HEK293 (cell line): ENCODE data around the gene CAMK1.

Source experiments
- CTCF ChIA-PET: fragments of 350-600 bp; formaldehyde crosslinking; extraction: SDS; loops from one replicate; lab custom pipeline; 2021; ENCODE audit warnings: antibody characterized with exemption; lab: Yijun Ruan, JAX
- POLR2A ChIA-PET: fragments of 300-600 bp; formaldehyde crosslinking; extraction: SDS; loops from one replicate; lab custom pipeline; 2020; ENCODE audit warnings: antibody characterized with exemption, inconsistent platforms; lab: Yijun Ruan, JAX
- H3K27ac ChIP-seq: fragments of 200-500 bp; sonication (Bioruptor generic); 2 replicates; pipeline ENCODE4 v1.5.1; 2014; ENCODE audit warnings: low read depth, low read length, control low read depth, inconsistent platforms; ENCODE audit errors: extremely low read depth
- H3K36me3 ChIP-seq, 2 experiments: fragments of 200-500 bp in 1 of 2; sonication (Bioruptor generic) in 1 of 2; 1 replicate in 1 of 2; 2 replicates in 1 of 2; pipeline ENCODE4 v1.5.1; 2014 to 2017; ENCODE audit warnings: inconsistent platforms in 2 of 2, low read length in 2 of 2; ENCODE audit not compliant: control insufficient read depth in 2 of 2, insufficient read depth in 1 of 2
- H3K4me1 ChIP-seq: fragments of 200-500 bp; sonication (Bioruptor generic); 2 replicates; pipeline ENCODE4 v1.5.1; 2014; ENCODE audit warnings: mild to moderate bottlenecking, low read length, inconsistent platforms; ENCODE audit not compliant: control insufficient read depth, insufficient read depth
- H3K4me3 ChIP-seq: 2 replicates; pipeline ENCODE4 v1.5.1; 2011; ENCODE audit warnings: low read depth, mild to moderate bottlenecking, control low read depth, low read length, moderate library complexity
- H3K9me3 ChIP-seq: fragments of 200-500 bp; sonication (Bioruptor generic); 2 replicates; pipeline ENCODE4 v1.5.1; 2014; ENCODE audit warnings: low read depth, low read length, inconsistent platforms; ENCODE audit not compliant: control insufficient read depth, insufficient read depth
- ATF2 ChIP-seq: fragments of 450-650 bp; formaldehyde crosslinking; IDR thresholded peaks from 2 replicates; pipeline ENCODE4 v1.5.1; 2016; ENCODE audit warnings: missing biosample characterization, missing genetic modification characterization, low read depth
- CTCF ChIP-seq: fragments of 450-650 bp; formaldehyde crosslinking; IDR thresholded peaks from 2 replicates; pipeline ENCODE4 v1.5.1; 2016; ENCODE audit warnings: missing biosample characterization, missing genetic modification characterization
- EGR2 ChIP-seq: fragments of 450-650 bp; formaldehyde crosslinking; IDR thresholded peaks from 2 replicates; pipeline ENCODE4 v1.5.1; 2016; ENCODE audit warnings: low read depth, missing biosample characterization, missing genetic modification characterization
- GLIS2 ChIP-seq: fragments of 450-650 bp; formaldehyde crosslinking; IDR thresholded peaks from 2 replicates; pipeline ENCODE4 v1.5.1; 2016; ENCODE audit warnings: missing biosample characterization, missing genetic modification characterization
- HOXC10 ChIP-seq: sonication (generic); formaldehyde crosslinking; IDR thresholded peaks from 2 replicates; pipeline ENCODE4 v1.8.1; 2023; ENCODE audit warnings: mild to moderate bottlenecking, missing genetic modification reagents
- KLF10 ChIP-seq: fragments of 450-650 bp; IDR thresholded peaks from 2 replicates; pipeline ENCODE4 v1.5.1; 2018; ENCODE audit warnings: missing biosample characterization, mild to moderate bottlenecking, missing genetic modification characterization
- MYNN ChIP-seq: fragments of 450-650 bp; formaldehyde crosslinking; IDR thresholded peaks from 2 replicates; pipeline ENCODE4 v1.5.1; 2016; ENCODE audit warnings: missing biosample characterization, missing genetic modification characterization, borderline replicate concordance
- ZBTB20 ChIP-seq: fragments of 450-650 bp; formaldehyde crosslinking; IDR thresholded peaks from 2 replicates; pipeline ENCODE4 v1.5.1; 2016; ENCODE audit warnings: missing biosample characterization, missing genetic modification characterization
- ZBTB48 ChIP-seq: fragments of 450-650 bp; formaldehyde crosslinking; IDR thresholded peaks from 2 replicates; pipeline ENCODE4 v1.5.1; 2016; ENCODE audit warnings: missing biosample characterization, missing genetic modification characterization
- ZEB2 ChIP-seq: fragments of 450-650 bp; formaldehyde crosslinking; IDR thresholded peaks from 2 replicates; pipeline ENCODE4 v1.5.1; 2016; ENCODE audit warnings: missing biosample characterization, missing genetic modification characterization
- ZNF140 ChIP-seq: fragments of 450-650 bp; formaldehyde crosslinking; IDR thresholded peaks from 2 replicates; pipeline ENCODE4 v1.5.1; 2016; ENCODE audit warnings: missing biosample characterization, missing genetic modification characterization
- ZNF16 ChIP-seq: fragments of 450-650 bp; formaldehyde crosslinking; IDR thresholded peaks from 2 replicates; pipeline ENCODE4 v1.5.1; 2016; ENCODE audit warnings: low read depth, missing biosample characterization, missing genetic modification characterization
- ZNF292 ChIP-seq: fragments of 450-650 bp; formaldehyde crosslinking; IDR thresholded peaks from 2 replicates; pipeline ENCODE4 v1.5.1; 2016; ENCODE audit warnings: low read depth, missing biosample characterization, missing genetic modification characterization, borderline replicate concordance
- ZNF366 ChIP-seq: fragments of 450-650 bp; formaldehyde crosslinking; conservative IDR thresholded peaks from 2 replicates; pipeline ENCODE4 v1.5.1; 2016; ENCODE audit warnings: missing biosample characterization, missing genetic modification characterization
- ZNF404 ChIP-seq: fragments of 450-650 bp; formaldehyde crosslinking; IDR thresholded peaks from 2 replicates; pipeline ENCODE4 v1.5.1; 2017; ENCODE audit warnings: missing biosample characterization, missing genetic modification characterization
- ZNF416 ChIP-seq: fragments of 450-650 bp; formaldehyde crosslinking; IDR thresholded peaks from 2 replicates; pipeline ENCODE4 v1.5.1; 2016; ENCODE audit warnings: missing biosample characterization, missing genetic modification characterization
- ZNF558 ChIP-seq: fragments of 450-650 bp; formaldehyde crosslinking; IDR thresholded peaks from 2 replicates; pipeline ENCODE4 v1.5.1; 2016; ENCODE audit warnings: missing biosample characterization, missing genetic modification characterization
- ZNF654 ChIP-seq: fragments of 450-650 bp; formaldehyde crosslinking; IDR thresholded peaks from 2 replicates; pipeline ENCODE4 v1.5.1; 2016; ENCODE audit warnings: low read depth, missing biosample characterization, missing genetic modification characterization
- ZSCAN18 ChIP-seq: fragments of 450-650 bp; formaldehyde crosslinking; IDR thresholded peaks from 2 replicates; pipeline ENCODE4 v1.5.1; 2016; ENCODE audit warnings: missing biosample characterization, missing genetic modification characterization
- ZSCAN30 ChIP-seq: fragments of 450-650 bp; IDR thresholded peaks from 2 replicates; pipeline ENCODE4 v1.5.1; 2018; ENCODE audit warnings: missing biosample characterization, mild to moderate bottlenecking, missing genetic modification characterization, moderate library complexity
- ZSCAN5A ChIP-seq: fragments of 450-650 bp; formaldehyde crosslinking; IDR thresholded peaks from 2 replicates; pipeline ENCODE4 v1.5.1; 2016; ENCODE audit warnings: missing biosample characterization, missing genetic modification characterization
- ZXDB ChIP-seq: fragments of 450-650 bp; formaldehyde crosslinking; IDR thresholded peaks from 2 replicates; pipeline ENCODE4 v1.5.1; 2016; ENCODE audit warnings: missing biosample characterization, missing genetic modification characterization
- TF ChIP-seq, protein P1 (sequence below): fragments of 450-650 bp; IDR thresholded peaks from 2 replicates; pipeline ENCODE4 v1.5.1; 2018; ENCODE audit warnings: missing biosample characterization, mild to moderate bottlenecking, missing genetic modification characterization
- TF ChIP-seq, protein P2 (sequence below): sonication (generic); formaldehyde crosslinking; IDR thresholded peaks from 2 replicates; pipeline ENCODE4 v1.8.1; 2022; ENCODE audit warnings: mild to moderate bottlenecking, moderate library complexity, missing genetic modification reagents

The CAMK1 gene

GRCh38 chr3:9750556-9751411 is 19.0 kb downstream of the CAMK1 start:
- CTCF ChIA-PET = interaction anchor here (1.2 to 2.2 kb wide), 2 partner anchors 35 kb away, joined by 5 to 7 read pairs; no protein-coding TSS in a partner anchor

DNA sequence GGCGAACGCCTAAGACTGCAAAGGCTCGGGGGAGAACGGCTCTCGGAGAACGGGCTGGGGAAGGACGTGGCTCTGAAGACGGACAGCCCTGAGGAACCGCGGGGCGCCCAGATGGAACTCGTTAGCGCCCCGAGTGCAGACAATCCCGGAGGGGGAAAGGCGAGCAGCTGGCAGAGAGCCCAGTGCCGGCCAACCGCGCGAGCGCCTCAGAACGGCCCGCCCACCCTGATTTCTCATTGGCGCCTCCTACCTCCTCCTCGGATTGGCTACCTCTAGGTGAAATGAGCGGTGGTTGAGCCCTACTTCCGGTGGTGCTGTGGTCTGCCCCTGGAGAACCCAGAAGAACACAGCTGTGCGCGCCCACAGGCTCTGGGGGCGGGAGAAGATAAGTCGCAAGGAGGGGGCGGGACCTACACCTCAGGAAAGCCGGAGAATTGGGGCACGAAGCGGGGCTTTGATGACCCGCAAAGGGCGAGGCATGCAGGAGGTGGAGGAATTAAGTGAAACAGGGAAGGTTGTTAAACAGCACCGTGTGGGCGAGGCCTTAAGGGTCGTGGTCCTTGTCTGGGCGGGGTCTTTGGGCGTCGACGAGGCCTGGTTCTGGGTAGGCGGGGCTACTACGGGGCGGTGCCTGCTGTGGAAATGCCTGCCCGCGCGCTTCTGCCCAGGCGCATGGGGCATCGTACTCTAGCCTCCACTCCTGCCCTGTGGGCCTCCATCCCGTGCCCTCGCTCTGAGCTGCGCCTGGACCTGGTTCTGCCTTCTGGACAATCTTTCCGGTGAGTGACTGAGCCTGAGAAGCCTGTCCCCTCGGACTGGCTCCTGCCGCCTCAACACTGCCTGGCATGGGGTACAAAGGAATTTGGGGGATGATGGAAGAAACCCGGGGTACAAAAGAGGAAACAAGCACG is 19.8 kb downstream of the CAMK1 start, which contains the start of gene OGG1:
Gene OGG1 (plus strand): TSS at position 308 of the 911 bp plus-strand sequence. CDS start 335 bp downstream, at position 643.
- CTCF ChIA-PET = interaction anchor here (0.7 to 2.2 kb wide), 6 partner anchors 20 to 246 kb away, joined by 3 to 7 read pairs (median 4); no protein-coding TSS in a partner anchor
- Histone ChIP-seq H3K27ac (peak within 1 kb of the TSS; percentile 66), H3K4me1 (0 out of 2 replicates have a peak, but pooled peaks cover 2% of the 10 kb centered on the region), H3K9me3 (no peaks in the 10 kb centered on the region), H3K36me3 (peaks cover 0 to 73% of the 10 kb centered on the region in 2 experiments; a peak in 2 of 3 replicates), H3K4me3 (peak within 1 kb of the TSS; percentile 70)
- POLR2A ChIA-PET = interaction anchor here (0.8 to 2.7 kb wide), 12 partner anchors 9 to 353 kb away, joined by 3 to 47 read pairs (median 8); partner anchors contain the start of genes ARPC4, BRPF1, CAMK1 and MTMR14
- no peak for TF ChIP-seq ATF2 (tag by site-specific recombination)
- no peak for TF ChIP-seq ZNF654 (tag by site-specific recombination)
- TF ChIP-seq ZBTB48 (tag by site-specific recombination) = no peak
- TF ChIP-seq, protein P1, sequence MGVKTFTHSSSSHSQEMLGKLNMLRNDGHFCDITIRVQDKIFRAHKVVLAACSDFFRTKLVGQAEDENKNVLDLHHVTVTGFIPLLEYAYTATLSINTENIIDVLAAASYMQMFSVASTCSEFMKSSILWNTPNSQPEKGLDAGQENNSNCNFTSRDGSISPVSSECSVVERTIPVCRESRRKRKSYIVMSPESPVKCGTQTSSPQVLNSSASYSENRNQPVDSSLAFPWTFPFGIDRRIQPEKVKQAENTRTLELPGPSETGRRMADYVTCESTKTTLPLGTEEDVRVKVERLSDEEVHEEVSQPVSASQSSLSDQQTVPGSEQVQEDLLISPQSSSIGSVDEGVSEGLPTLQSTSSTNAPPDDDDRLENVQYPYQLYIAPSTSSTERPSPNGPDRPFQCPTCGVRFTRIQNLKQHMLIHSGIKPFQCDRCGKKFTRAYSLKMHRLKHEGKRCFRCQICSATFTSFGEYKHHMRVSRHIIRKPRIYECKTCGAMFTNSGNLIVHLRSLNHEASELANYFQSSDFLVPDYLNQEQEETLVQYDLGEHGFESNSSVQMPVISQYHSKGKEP = no peak
- TF ChIP-seq HOXC10 = no peak
- peak; percentile 99 for TF ChIP-seq EGR2 (tag by site-specific recombination)
- no peak for TF ChIP-seq ZNF404 (tag by site-specific recombination)
- no peak for TF ChIP-seq ZSCAN18 (tag by site-specific recombination)
- no peak for TF ChIP-seq ZNF292
- TF ChIP-seq, protein P2, sequence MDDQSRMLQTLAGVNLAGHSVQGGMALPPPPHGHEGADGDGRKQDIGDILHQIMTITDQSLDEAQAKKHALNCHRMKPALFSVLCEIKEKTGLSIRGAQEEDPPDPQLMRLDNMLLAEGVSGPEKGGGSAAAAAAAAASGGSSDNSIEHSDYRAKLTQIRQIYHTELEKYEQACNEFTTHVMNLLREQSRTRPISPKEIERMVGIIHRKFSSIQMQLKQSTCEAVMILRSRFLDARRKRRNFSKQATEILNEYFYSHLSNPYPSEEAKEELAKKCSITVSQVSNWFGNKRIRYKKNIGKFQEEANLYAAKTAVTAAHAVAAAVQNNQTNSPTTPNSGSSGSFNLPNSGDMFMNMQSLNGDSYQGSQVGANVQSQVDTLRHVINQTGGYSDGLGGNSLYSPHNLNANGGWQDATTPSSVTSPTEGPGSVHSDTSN (CRISPR knock-in tag) = no peak
- peak; percentile 82 for TF ChIP-seq ZBTB20 (tag by site-specific recombination)
- TF ChIP-seq ZNF140 = no peak
- peak; percentile 89 for TF ChIP-seq KLF10 (tag by site-specific recombination)
- TF ChIP-seq ZXDB (tag by site-specific recombination) = peak; percentile 100
- peak; percentile 82 for TF ChIP-seq CTCF (tag by site-specific recombination)
- TF ChIP-seq ZSCAN5A (tag by site-specific recombination) = no peak
- TF ChIP-seq ZEB2 (tag by site-specific recombination) = peak; percentile 74
- no peak for TF ChIP-seq MYNN (tag by site-specific recombination)
- peak; percentile 56; the same call in 1 of the 2 replicates for TF ChIP-seq ZSCAN30 (tag by site-specific recombination)
- TF ChIP-seq ZNF16 (tag by site-specific recombination) = no peak

More at GRCh38 chr3:9750556-9751411, 19.0 kb downstream of the CAMK1 start:
- Histone ChIP-seq H3K9me3 (no peaks in the 10 kb centered on the region), H3K4me1 (0 out of 2 replicates have a peak, but pooled peaks cover 2% of the 10 kb centered on the region), H3K27ac (peak overlapping the region; percentile 66; the same call in 1 of the 2 replicates), H3K36me3 (peaks cover 0 to 68% of the 10 kb centered on the region in 2 experiments; a peak in 2 of 3 replicates), H3K4me3 (peak overlapping the region; percentile 70)
- TF ChIP-seq ZNF366 (tag by site-specific recombination) (no peak), GLIS2 (tag by site-specific recombination) (0 out of 2 replicates have a peak, but pooled peaks have one; percentile 13), ZNF416 (no peak), ZNF558 (tag by site-specific recombination) (no peak)
- POLR2A ChIA-PET = interaction anchor here (1.8 to 2.7 kb wide), 7 partner anchors 9 to 101 kb away, joined by 6 to 47 read pairs (median 12); partner anchors contain the start of genes ARPC4, BRPF1, CAMK1 and MTMR14
